NCI-H2081 treated with DMSO at 0.1 percent for 48 hours (cell line): ENCODE data around the gene MFRP.

ENCODE experiments used
- DNase-seq: peaks from one replicate; lab custom pipeline; 2025; lab: John Stamatoyannopoulos, UW

The MFRP gene

DNA sequence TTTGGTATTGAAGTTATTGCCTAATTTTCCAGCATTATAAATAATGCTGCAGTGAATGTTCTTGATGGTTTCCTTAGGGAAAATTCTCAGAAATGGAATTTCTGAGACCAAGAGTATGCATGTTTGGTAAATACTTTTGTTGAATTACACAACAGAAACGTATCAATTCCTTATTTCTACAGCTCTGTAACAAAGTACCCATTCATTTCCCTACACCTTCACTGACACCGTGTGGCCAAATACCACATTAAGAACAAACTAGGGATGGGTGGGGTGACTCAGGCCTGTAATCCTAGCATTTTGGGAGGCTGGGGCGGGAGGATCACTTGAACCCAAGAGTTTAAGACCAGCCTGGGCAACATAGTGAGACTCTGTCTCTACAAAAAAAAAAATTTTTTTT lies 51.3 kb downstream of the MFRP start:
- no peak for DNase-seq

- DNase-seq, result no peak
These were observed 53.0 kb downstream of the MFRP start for GRCh38 chr11:119293461-119293860.

DNA sequence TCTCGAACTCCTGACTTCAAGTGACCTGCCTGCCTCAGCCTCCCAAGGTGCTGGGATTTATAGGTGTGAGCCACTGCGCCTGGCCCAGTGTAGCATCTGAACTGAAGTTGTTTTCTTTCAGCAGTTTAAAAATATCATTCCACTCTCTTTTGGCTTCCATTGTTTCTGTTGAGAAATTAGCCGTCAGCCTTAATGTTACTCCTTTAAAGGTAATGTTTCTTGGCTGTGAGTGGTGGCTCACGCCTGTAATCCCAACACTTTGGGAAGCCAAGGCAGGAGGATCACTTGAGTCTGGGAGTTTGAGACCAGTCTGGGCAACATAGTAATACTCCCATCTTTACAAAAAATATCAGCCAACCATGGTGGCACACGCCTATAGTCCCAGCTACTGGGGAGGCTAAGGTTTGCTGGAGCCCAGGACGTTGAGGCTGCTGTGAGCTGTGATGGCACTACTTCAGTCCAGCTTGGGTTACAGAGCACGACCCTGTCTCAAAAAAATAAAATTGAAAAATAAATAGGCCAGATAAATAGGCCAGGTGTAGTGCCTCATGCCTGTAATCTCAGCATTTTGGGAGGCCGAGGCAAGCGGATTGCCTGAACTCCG lies 55.5 kb downstream of the MFRP start:
- no peak for DNase-seq
